SU-DHL-6 (cell line): Measurements from ENCODE around the gene COPZ1.

ENCODE experiments used
- H2AFZ ChIP-seq: fragments of 200-600 bp; sonication (generic); 2 replicates; pipeline ENCODE4 v1.6.1; 2014; ENCODE audit warnings: low read depth, mild to moderate bottlenecking, moderate library complexity, mixed read lengths, antibody characterized with exemption, low read length; ENCODE audit not compliant: severe bottlenecking
- H3F3A ChIP-seq: fragments of 200-600 bp; shearing (Covaris generic); 2 replicates; pipeline ENCODE4 v1.6.0; 2016; ENCODE audit warnings: antibody characterized with exemption, mild to moderate bottlenecking; ENCODE audit not compliant: insufficient read depth
- H3K27ac ChIP-seq: fragments of 200-600 bp; sonication (generic); 2 replicates; pipeline ENCODE4 v1.5.1; 2016; ENCODE audit warnings: low read depth, mild to moderate bottlenecking, low read length, moderate library complexity, mixed read lengths
- H3K27me3 ChIP-seq: fragments of 200-600 bp; sonication (generic), shearing (Covaris generic); 2 replicates; pipeline ENCODE4 v1.6.0; 2014; ENCODE audit warnings: mild to moderate bottlenecking, low read length
- H3K36me3 ChIP-seq: fragments of 200-600 bp; sonication (generic); 2 replicates; pipeline ENCODE4 v1.6.1; 2014; ENCODE audit warnings: mild to moderate bottlenecking, low read length, mixed read lengths
- H3K4me2 ChIP-seq: fragments of 300-600, 200-600 bp; shearing (Covaris generic), sonication (generic); 2 replicates; pipeline ENCODE4 v1.6.0; 2014; ENCODE audit warnings: low read length, low read depth, mild to moderate bottlenecking; ENCODE audit not compliant: poor library complexity, severe bottlenecking
- H3K4me3 ChIP-seq: fragments of 200-600 bp; sonication (generic); 2 replicates; pipeline ENCODE4 v1.5.1; 2014; ENCODE audit warnings: antibody characterized with exemption, low read length, mild to moderate bottlenecking, mixed read lengths; ENCODE audit not compliant: insufficient read depth, poor library complexity, severe bottlenecking
- H3K79me2 ChIP-seq: fragments of 200-600 bp; sonication (generic); 2 replicates; pipeline ENCODE4 v1.6.1; 2014; ENCODE audit warnings: mild to moderate bottlenecking, low read length, moderate library complexity; ENCODE audit not compliant: insufficient read depth
- H3K9ac ChIP-seq: fragments of 200-600 bp; sonication (generic); 2 replicates; pipeline ENCODE4 v1.7.0; 2014; ENCODE audit warnings: mild to moderate bottlenecking, low read length
- H3K9me2 ChIP-seq: fragments of 200-600 bp; sonication (generic); replicated peaks from 2 replicates; pipeline ENCODE4 v1.6.1; 2014; ENCODE audit warnings: low read length; ENCODE audit not compliant: insufficient read depth
- H3K9me3 ChIP-seq: fragments of 200-600 bp; sonication (generic); 2 replicates; pipeline ENCODE4 v1.6.1; 2014; ENCODE audit warnings: low read length, mixed read lengths; ENCODE audit not compliant: insufficient read depth
- H4K20me1 ChIP-seq: fragments of 200-600 bp; sonication (generic); 2 replicates; pipeline ENCODE4 v1.6.1; 2014; ENCODE audit warnings: low read depth, mild to moderate bottlenecking, antibody characterized with exemption, low read length, moderate library complexity, mixed read lengths
- EZH2phosphoT487 ChIP-seq: fragments of 200-600 bp; sonication (generic), shearing (Covaris generic); conservative IDR thresholded peaks from 2 replicates; pipeline ENCODE4 v1.6.1; 2018; ENCODE audit warnings: mild to moderate bottlenecking, antibody characterized with exemption, low read length, moderate library complexity, mixed read lengths
- TF ChIP-seq, protein P1 (sequence below): fragments of 200-600 bp; sonication (generic); IDR thresholded peaks from one replicate; pipeline ENCODE4 v1.5.1; 2017; ENCODE audit warnings: antibody characterized with exemption, mild to moderate bottlenecking, low read length, moderate library complexity; ENCODE audit not compliant: insufficient read depth, poor library complexity, severe bottlenecking

COPZ1 gene, protein sequence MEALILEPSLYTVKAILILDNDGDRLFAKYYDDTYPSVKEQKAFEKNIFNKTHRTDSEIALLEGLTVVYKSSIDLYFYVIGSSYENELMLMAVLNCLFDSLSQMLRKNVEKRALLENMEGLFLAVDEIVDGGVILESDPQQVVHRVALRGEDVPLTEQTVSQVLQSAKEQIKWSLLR

DNA sequence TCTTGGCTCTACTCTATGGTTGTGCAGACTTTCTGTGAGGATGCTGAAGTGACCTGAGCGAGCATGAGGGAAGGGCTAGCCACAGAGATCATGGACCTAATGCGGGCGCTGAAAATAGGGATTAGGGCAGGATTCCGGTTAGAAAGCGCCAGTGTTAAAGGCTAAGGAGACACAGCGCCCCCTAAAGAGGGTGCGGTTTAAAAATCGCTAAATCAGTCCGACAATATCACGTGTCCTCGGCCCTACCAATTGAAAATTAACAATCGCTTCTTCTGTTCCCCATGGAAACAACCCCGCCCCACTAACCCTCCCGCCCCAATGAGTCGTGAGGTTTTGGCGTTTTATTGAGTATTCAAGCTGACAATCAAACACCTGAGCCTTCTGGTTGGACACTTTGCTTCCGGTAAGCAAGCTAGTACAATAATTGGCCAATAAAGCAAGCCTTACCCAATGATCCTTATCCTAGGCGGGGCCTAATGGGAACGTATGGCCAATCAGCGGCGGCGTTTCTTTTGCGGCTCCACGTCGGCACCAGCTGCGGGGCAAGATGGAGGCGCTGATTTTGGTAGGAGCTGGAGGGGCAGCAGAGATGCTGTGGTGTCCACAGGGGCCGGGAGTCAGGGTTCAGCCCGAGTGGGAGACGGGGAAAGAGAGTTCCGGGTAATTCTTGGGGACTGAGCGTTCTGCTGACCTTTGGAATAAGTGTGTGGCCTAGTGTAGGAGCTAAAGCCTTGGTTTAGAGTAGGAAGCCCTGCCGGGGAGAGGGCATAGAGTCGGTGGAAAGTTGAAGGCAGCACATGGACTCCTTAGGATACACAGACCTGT lies at the start of gene COPZ1:
Gene COPZ1 (plus strand): TSS at position 515 of the 825 bp plus-strand sequence. CDS start 33 bp downstream, at position 548.
- Histone ChIP-seq H3K27me3 (no peaks in the 10 kb centered on the region), H3K9me2 (no peaks in the 10 kb centered on the region), H3K27ac (no peak within 1 kb of the TSS), H3K36me3 (no peaks in the 10 kb centered on the region), H3F3A (no peaks in the 10 kb centered on the region), H3K4me2 (peak within 1 kb of the TSS; percentile 100), H2AFZ (peak within 1 kb of the TSS; percentile 100), H3K9me3 (no peaks in the 10 kb centered on the region), H3K9ac (peak within 1 kb of the TSS; percentile 69), H3K79me2 (peaks cover 11% of the 10 kb centered on the region), H4K20me1 (no peaks in the 10 kb centered on the region), H3K4me3 (peak within 1 kb of the TSS; percentile 79)
- TF ChIP-seq, protein P1, sequence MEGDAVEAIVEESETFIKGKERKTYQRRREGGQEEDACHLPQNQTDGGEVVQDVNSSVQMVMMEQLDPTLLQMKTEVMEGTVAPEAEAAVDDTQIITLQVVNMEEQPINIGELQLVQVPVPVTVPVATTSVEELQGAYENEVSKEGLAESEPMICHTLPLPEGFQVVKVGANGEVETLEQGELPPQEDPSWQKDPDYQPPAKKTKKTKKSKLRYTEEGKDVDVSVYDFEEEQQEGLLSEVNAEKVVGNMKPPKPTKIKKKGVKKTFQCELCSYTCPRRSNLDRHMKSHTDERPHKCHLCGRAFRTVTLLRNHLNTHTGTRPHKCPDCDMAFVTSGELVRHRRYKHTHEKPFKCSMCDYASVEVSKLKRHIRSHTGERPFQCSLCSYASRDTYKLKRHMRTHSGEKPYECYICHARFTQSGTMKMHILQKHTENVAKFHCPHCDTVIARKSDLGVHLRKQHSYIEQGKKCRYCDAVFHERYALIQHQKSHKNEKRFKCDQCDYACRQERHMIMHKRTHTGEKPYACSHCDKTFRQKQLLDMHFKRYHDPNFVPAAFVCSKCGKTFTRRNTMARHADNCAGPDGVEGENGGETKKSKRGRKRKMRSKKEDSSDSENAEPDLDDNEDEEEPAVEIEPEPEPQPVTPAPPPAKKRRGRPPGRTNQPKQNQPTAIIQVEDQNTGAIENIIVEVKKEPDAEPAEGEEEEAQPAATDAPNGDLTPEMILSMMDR: peak; percentile 78
- TF ChIP-seq EZH2phosphoT487: no peak

DNA sequence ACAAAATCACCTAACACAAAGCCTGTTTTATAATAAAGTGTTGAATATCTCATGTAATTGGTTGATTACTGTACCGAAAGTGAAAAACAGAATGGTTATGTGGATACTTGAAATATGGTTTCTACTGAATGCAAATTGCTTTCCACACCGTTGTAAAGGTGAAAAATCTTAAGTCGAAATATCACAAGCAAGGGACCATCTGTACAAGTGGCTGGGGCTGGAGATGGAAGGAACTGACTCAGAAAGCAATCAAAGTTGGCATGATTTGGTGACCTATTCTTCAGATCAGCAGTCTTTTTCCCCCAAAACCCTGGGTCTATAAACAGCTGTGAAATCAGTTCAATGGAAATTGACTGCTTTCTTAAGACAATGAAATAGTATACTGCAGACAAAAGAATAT lies 48.6 kb upstream of the COPZ1 start:
- H3K27ac ChIP-seq: no peak overlapping the region

DNA sequence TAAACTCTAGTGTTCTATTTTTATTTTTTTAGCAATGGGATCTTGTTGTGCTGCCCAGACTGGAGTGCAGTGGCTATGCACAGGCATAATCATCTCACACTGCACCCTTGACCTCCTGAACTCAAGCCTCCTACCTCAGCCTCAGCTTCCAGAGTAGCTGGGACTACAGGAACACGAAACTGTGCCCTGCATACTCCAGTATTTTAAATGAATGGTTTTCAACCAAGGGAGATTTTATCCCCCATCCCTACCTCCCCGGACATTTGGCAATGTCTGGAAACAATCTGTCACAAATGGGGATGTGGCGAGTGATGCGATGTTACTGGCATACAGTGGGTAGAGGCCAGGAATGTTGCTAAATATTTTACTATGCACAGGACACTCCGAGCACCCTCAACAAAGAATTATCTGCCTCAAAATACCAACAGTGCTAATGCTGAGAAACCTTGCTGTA lies 47.1 kb upstream of the COPZ1 start:
- Histone ChIP-seq H3K4me2 (peak overlapping the region; percentile 99), H3K27me3 (no peaks in the 10 kb centered on the region), H3K9me3 (no peaks in the 10 kb centered on the region), H3K36me3 (peaks cover 54% of the 10 kb centered on the region), H3K9ac (peak overlapping the region; percentile 96), H3K79me2 (peaks cover 89% of the 10 kb centered on the region), H4K20me1 (peaks cover 10% of the 10 kb centered on the region; the same call in 1 of the 2 replicates), H3F3A (peaks cover 57% of the 10 kb centered on the region), H3K4me3 (peak overlapping the region; percentile 88), H2AFZ (no peak overlapping the region), H3K27ac (peak overlapping the region; percentile 91; the same call in 1 of the 2 replicates), H3K9me2 (no peaks in the 10 kb centered on the region)
- TF ChIP-seq EZH2phosphoT487: no peak
- TF ChIP-seq, protein P1: no peak

More for the DNA sequence above, 48.6 kb upstream of the COPZ1 start:
- TF ChIP-seq, protein P1: no peak
- TF ChIP-seq EZH2phosphoT487: no peak
- Histone ChIP-seq H3K9ac (no peak overlapping the region; the same call in 1 of the 2 replicates), H3K9me2 (no peaks in the 10 kb centered on the region), H3K4me3 (no peak overlapping the region), H4K20me1 (peaks cover 2% of the 10 kb centered on the region; the same call in 1 of the 2 replicates), H3K36me3 (peaks cover 46% of the 10 kb centered on the region), H3F3A (peaks cover 56% of the 10 kb centered on the region), H2AFZ (no peak overlapping the region), H3K9me3 (no peaks in the 10 kb centered on the region), H3K4me2 (peak overlapping the region; percentile 21), H3K79me2 (peaks cover 84% of the 10 kb centered on the region), H3K27me3 (no peaks in the 10 kb centered on the region)
